Omental fat pad (tissue), 4 donors: ENCODE data around the gene CTSC. TPM values are rescaled to one million over a fixed set of nuclear protein-coding genes. Genes with fewer than 3 reads are reported as not detected.

ENCODE experiments used
- ATAC-seq: fragments of 150-250 bp; one replicate; pipeline ENCODE4 v1.9.1; 2016; ENCODE audit warnings: mild to moderate bottlenecking, moderate library complexity; ENCODE audit not compliant: low FRiP score
- DNase-seq: peaks from one replicate; pipeline ENCODE4 v3.0.0-alpha.2; 2019; ENCODE audit warnings: low spot score
- total RNA-seq, 4 donors: library from RNA; depleted of rRNA; stranded (reverse); fragments of >200 nt; gene quantifications; one replicate each; pipeline ENCODE4 v1.1.0, GENCODE V29; 2016
- TF ChIP-seq, protein P1 (sequence below), 3 donors: fragments of 450-650 bp; IDR thresholded peaks; one replicate each; pipeline ENCODE4 v1.5.1; 2016 to 2017; ENCODE audit warnings: antibody characterized with exemption in 3 of 3, mild to moderate bottlenecking in 3 of 3, moderate library complexity in 2 of 3

CTSC gene
- total RNA-seq, 4 donors from 2014 or later, result 136 to 234 (median 166) TPM

DNA sequence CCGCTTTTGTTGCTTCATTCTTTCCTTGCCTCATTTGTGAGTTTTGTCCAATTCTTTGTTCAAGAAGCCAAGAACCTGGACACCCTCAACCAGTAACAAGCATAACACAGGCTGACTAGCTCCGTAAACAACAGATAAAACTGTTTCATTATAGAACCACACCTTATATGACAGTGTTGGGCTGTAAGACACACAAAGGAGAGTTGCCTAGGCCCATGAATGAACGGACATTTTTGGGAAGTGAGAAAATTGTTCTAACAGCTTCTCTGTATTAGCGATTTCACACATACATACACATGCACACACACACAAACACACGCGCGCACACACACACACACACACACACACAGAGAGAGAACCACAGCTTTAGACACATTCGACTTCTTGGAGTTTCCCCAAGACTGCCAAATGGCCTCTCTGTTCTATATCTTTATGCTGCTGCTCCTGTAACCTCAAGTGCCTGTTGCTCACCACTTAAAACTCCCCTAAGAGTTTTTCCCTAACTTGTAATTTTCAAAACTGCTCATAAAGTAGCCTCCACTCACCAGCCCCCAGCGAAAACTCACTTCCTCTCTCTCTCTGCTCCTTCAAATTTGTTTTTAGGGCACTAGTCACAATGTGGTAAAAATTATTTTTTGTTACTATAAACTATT is 35.9 kb downstream of the CTSC start:
- ATAC-seq (no peak), DNase-seq (no peak)
- TF ChIP-seq, protein P1, sequence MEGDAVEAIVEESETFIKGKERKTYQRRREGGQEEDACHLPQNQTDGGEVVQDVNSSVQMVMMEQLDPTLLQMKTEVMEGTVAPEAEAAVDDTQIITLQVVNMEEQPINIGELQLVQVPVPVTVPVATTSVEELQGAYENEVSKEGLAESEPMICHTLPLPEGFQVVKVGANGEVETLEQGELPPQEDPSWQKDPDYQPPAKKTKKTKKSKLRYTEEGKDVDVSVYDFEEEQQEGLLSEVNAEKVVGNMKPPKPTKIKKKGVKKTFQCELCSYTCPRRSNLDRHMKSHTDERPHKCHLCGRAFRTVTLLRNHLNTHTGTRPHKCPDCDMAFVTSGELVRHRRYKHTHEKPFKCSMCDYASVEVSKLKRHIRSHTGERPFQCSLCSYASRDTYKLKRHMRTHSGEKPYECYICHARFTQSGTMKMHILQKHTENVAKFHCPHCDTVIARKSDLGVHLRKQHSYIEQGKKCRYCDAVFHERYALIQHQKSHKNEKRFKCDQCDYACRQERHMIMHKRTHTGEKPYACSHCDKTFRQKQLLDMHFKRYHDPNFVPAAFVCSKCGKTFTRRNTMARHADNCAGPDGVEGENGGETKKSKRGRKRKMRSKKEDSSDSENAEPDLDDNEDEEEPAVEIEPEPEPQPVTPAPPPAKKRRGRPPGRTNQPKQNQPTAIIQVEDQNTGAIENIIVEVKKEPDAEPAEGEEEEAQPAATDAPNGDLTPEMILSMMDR (IDR thresholded peaks at IDR 0.05), result no peak

DNA sequence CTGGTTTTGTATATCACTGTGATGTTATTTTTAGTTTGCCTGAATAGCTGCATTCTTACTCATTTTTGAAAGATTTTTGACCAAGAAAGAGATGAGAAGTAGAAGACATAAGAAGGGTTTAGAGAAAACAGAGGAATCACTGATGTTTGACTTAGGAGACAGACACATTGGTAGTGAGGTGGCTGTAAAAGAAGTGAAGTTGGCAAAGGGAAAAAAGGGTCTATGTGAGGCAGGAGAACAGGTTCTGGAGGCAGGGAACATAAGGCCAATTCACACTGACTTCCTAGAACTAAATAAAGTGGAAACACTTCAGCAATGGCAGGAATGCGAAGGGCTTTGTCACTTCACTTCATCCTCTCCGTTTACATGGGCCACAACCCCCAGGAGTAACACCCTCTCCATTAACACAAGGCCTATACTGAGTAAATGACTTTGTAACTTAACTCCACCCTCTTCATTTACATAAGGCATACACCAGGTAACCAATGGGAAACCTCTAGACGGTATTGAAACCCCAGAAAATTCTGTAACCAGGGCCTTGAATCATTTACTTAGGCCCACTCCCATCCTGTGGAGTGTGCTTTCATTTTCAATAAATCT is 36.5 kb downstream of the CTSC start:
- ATAC-seq (no peak), DNase-seq (no peak)
- TF ChIP-seq, protein P1 (IDR thresholded peaks at IDR 0.05), result no peak

DNA sequence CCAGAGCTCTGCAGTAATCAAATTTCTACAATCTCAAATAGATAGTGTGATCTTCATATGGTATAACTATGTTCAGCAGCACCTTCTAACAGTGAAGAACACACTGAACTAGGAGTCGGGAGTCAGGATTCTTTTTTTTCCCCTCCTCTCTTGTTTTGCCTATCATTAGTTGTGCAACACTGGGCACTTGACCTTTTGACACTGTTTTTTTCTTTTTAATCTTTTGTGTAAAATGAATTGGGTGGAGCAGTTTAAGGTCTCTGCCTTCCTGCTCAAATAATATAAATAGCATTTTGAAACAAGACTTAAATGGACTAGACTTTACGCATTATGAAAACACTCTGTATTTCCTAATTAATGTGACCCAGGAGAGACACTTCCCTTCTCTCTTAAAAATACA is 39.7 kb downstream of the CTSC start:
- ATAC-seq, result no peak
- TF ChIP-seq, protein P1 (IDR thresholded peaks at IDR 0.05), result no peak
- DNase-seq, result no peak

DNA sequence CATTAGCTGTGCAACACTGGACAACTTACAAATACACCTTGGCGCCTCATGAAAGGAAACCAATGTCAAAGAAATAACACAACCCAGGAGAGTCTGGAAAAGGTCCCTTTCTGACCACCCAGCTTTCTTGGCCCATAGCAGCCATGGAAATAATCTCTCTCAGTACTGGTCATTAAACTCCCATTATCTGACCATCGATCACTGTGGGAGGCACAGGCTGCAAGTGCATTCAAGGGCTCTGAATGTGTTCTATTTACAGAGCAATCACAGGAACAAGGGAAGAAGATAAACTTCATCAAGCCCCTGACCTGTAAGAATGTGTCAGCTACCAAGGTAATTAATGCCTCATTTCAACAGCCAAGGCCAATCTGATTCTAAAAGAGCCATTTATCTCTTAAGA is 40.1 kb downstream of the CTSC start:
- no peak for DNase-seq
- TF ChIP-seq, protein P1 (IDR thresholded peaks at IDR 0.05), result no peak
- ATAC-seq, result no peak

DNA sequence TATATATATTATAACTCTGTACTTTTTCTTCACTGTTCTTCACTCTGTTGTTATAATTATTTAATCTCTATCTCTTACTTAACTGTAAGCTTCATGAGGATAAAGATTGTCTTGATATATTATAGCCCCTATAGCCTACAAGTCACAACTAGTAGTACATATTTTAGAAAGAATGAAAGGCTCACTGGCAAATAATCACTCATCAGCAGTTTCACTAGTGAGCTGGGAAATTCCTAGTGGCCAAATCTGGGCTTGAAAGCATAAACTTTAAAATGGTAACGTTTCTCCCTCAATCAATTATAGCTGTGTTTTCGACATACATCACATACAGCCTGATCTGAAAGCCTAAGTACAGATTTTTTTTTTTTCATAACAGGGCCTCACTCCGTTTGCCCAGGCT is 42.5 kb downstream of the CTSC start:
- ATAC-seq (no peak), DNase-seq (no peak)
- TF ChIP-seq, protein P1 (IDR thresholded peaks at IDR 0.05), result no peak

DNA sequence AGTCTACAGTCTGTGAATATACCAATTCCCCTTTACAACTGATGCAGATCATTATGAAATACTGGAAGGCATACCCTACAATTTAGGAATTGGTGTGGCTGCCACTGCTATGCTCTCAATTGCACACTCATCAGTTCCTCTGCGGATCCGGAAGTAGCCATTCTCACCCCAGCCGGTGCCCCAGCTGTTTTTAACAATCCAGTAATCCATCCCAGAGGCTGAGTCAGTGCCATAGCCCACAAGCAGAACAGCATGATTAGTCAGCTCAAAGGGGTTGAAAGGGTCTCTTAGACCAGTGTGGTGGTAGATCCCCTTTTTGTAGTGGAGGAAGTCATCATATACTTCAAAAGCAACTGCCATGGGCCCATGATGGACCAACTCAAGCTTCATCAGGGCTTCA is 43.6 kb downstream of the CTSC start:
- DNase-seq (no peak), ATAC-seq (peak; percentile 14)
- TF ChIP-seq, protein P1 (IDR thresholded peaks at IDR 0.05), result no peak
